ENCODE measurements around the gene RBM14. TPM values are rescaled to one million over a fixed set of nuclear protein-coding genes. Genes with fewer than 3 reads are reported as not detected.

RBM14 gene
- total and polyA plus RNA-seq, 9 of the 15 experiments (the other 6 are each of a cell fraction or from before 2014, with no cell fraction given) = 5.5 to 131 (median 42.6) TPM

DNA sequence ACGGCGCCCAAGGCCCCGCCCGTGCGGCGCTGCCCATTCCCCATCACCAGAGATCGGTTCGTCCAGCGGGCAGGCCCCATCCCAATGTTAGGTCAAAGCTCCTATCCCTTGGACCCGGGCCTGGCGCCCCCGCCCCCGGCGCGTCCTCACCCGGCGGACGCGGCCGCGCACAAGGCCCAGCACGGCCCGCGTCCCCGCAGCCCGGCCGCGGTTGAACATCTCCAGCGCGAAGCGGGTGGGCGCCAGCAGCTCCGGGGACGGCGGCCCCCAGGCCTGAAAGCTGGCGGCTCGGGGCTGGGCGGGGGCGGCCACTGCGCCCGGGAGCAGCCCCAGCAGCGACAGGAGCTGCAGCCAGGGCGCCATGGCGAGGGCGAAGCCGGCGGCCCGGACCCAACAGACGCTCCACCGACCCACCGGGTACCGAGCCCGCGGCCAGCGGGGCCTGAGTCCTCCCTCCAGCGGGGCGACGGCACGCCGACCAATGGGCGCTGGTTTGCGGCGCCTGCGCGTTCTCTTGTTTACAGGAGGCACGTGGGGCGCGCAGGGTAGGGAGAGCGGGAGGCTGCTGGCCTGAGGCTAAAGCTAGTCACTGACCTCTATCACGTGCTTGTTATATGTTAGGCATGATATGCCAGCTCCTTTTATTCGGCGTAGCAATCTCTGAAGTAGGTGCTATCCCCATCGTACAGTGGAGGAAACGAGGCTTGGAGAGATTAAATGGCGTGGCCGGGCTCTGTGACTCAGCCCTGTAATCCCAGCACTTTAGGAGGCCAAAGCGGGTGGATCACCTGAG is 48.1 kb upstream of the RBM14 start, which contains the start of gene CTSF (continued):
- TF ChIP-seq ZBTB7A (IDR thresholded peaks at IDR 0.05; ENCODE audit: borderline replicate concordance, control insufficient read depth, low read depth, low read length) (no peak), SMARCE1 (IDR thresholded peaks at IDR 0.05) (no peak), PHB (CRISPR knock-in tag; IDR thresholded peaks at IDR 0.05) (no peak), ZNF3 (CRISPR knock-in tag; IDR thresholded peaks at IDR 0.05) (no peak), CHD2 (IDR thresholded peaks at IDR 0.05; ENCODE audit: low read depth, low read length) (no peak), SIN3A (IDR thresholded peaks at IDR 0.05; ENCODE audit: borderline replicate concordance in 2 of 2, control insufficient read depth in 1 of 2, low read depth in 2 of 2, low read length in 2 of 2) (peak in 1 of 2 experiments; percentile 69; a peak in 1 of 4 replicates), BRD4 (IDR thresholded peaks at IDR 0.05) (no peak), ZNF384 (IDR thresholded peaks at IDR 0.05; ENCODE audit: low read depth, low read length) (no peak), ZNF444 (CRISPR knock-in tag; IDR thresholded peaks at IDR 0.05) (no peak), COPS2 (conservative IDR thresholded peaks at IDR 0.05) (no peak), ESRRA (IDR thresholded peaks at IDR 0.05; ENCODE audit: borderline replicate concordance, low read depth) (no peak), HNRNPL (IDR thresholded peaks at IDR 0.05; ENCODE audit: low read depth, low read length) (no peak), RNF2 (IDR thresholded peaks at IDR 0.05) (0 out of 2 replicates have a peak, but pooled peaks have one; percentile 27), EGR1 (conservative IDR thresholded peaks at IDR 0.05) (peak; percentile 32; the same call in 1 of the 2 replicates), SAP30 (IDR thresholded peaks at IDR 0.05; ENCODE audit: borderline replicate concordance, insufficient read depth, low read depth, low read length, poor library complexity, severe bottlenecking) (peak; percentile 57), ZFX (CRISPR knock-in tag; IDR thresholded peaks at IDR 0.05) (peak; percentile 82), SMAD4 (CRISPR knock-in tag; conservative IDR thresholded peaks at IDR 0.05) (peak; percentile 57), FOXJ3 (CRISPR knock-in tag; IDR thresholded peaks at IDR 0.05) (no peak)
- TF ChIP-seq, protein P1, sequence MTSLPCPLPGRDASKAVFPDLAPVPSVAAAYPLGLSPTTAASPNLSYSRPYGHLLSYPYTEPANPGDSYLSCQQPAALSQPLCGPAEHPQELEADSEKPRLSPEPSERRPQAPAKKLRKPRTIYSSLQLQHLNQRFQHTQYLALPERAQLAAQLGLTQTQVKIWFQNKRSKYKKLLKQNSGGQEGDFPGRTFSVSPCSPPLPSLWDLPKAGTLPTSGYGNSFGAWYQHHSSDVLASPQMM (CRISPR knock-in tag; IDR thresholded peaks at IDR 0.05) = no peak
- TF ChIP-seq, protein P2, sequence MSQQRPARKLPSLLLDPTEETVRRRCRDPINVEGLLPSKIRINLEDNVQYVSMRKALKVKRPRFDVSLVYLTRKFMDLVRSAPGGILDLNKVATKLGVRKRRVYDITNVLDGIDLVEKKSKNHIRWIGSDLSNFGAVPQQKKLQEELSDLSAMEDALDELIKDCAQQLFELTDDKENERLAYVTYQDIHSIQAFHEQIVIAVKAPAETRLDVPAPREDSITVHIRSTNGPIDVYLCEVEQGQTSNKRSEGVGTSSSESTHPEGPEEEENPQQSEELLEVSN (IDR thresholded peaks at IDR 0.05; ENCODE audit: borderline replicate concordance in 1 of 2, extremely low read depth in 1 of 2, insufficient read depth in 1 of 2, insufficient read length in 1 of 2, low read depth in 1 of 2, low read length in 1 of 2, poor library complexity in 1 of 2, severe bottlenecking in 1 of 2) = peak; percentile 97 to 98
- TF ChIP-seq, protein P3, sequence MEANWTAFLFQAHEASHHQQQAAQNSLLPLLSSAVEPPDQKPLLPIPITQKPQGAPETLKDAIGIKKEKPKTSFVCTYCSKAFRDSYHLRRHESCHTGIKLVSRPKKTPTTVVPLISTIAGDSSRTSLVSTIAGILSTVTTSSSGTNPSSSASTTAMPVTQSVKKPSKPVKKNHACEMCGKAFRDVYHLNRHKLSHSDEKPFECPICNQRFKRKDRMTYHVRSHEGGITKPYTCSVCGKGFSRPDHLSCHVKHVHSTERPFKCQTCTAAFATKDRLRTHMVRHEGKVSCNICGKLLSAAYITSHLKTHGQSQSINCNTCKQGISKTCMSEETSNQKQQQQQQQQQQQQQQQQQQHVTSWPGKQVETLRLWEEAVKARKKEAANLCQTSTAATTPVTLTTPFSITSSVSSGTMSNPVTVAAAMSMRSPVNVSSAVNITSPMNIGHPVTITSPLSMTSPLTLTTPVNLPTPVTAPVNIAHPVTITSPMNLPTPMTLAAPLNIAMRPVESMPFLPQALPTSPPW (CRISPR knock-in tag; IDR thresholded peaks at IDR 0.05) = no peak; the same call in 1 of the 2 replicates
- TF ChIP-seq, protein P4, sequence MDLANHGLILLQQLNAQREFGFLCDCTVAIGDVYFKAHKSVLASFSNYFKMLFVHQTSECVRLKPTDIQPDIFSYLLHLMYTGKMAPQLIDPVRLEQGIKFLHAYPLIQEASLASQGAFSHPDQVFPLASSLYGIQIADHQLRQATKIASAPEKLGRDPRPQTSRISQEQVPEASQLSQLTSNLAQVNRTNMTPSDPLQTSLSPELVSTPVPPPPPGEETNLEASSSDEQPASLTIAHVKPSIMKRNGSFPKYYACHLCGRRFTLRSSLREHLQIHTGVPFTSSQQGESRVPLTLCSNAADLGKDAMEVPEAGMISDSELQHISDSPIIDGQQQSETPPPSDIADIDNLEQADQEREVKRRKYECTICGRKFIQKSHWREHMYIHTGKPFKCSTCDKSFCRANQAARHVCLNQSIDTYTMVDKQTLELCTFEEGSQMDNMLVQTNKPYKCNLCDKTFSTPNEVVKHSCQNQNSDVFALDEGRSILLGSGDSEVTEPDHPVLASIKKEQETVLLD (IDR thresholded peaks at IDR 0.05) = no peak
- TF ChIP-seq, protein P5, sequence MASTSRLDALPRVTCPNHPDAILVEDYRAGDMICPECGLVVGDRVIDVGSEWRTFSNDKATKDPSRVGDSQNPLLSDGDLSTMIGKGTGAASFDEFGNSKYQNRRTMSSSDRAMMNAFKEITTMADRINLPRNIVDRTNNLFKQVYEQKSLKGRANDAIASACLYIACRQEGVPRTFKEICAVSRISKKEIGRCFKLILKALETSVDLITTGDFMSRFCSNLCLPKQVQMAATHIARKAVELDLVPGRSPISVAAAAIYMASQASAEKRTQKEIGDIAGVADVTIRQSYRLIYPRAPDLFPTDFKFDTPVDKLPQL (IDR thresholded peaks at IDR 0.05; ENCODE audit: extremely low read depth, insufficient read length) = no peak

Measured in K562 (cell line).